GM18868 (cell line): ENCODE measurements around the gene KCNF1.
"Not testable (repeated sequence)": the region's sequence is repeated elsewhere in the genome, so short reads cannot be mapped to it uniquely, and the experiment has no call there.

ENCODE experiments used
- ATAC-seq: cut with Tn5 transposase; IDR thresholded peaks from one replicate; pipeline ENCODE4 v1.9.1; 2021; ENCODE audit warnings: mild to moderate bottlenecking, moderate library complexity; ENCODE audit not compliant: unreplicated experiment

Gene KCNF1

GRCh38 chr2:10935953-10936942, 24.5 kb downstream of the KCNF1 start:
- ATAC-seq: no peak

GRCh38 chr2:10939058-10939457, 27.3 kb downstream of the KCNF1 start:
- ATAC-seq: no peak

- ATAC-seq: no peak
Measured at GRCh38 chr2:10940596-10940995, 28.9 kb downstream of the KCNF1 start.

- no peak for ATAC-seq
Measured at GRCh38 chr2:10941383-10941782, 29.6 kb downstream of the KCNF1 start.

DNA sequence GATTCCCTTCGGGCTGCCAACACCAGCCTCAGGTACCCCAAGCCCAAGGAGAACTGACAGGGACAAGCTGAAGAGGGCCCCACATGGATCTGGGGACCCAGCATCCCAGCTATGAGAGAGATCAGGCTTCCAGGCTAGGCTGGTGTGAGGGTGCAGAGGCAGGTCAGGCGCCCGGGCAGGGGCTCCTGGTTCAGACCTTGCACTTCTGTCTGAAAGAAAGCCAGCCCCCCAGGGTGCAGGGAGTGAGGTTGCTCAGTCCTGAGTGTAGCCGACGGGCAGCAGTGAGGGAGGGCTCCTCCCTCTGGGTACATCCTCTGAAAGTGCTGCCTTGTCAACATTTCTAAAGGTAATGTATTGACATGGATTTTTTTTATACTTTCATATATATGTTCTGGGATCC, 33.1 kb downstream of the KCNF1 start:
- no peak for ATAC-seq

DNA sequence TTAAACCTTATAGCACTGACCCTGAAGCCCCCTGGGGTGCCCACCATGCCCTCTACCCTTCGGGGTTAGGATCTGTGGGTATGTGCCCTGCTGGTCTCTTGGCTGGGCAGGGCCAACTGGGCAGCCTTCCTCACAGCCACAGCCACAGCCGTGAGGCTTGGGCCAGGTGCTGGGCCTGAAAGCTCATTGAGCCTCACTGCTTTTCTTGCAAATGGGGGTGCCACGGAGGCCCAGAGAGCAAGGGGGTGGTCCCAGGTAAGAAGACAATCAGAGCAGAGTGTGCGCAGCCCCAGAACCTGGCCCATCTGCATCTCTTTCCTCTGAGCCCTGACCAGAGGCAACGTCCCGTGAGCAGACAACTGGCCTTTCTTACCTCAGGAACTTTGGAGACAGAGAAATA, 34.7 kb downstream of the KCNF1 start:
- no peak for ATAC-seq

DNA sequence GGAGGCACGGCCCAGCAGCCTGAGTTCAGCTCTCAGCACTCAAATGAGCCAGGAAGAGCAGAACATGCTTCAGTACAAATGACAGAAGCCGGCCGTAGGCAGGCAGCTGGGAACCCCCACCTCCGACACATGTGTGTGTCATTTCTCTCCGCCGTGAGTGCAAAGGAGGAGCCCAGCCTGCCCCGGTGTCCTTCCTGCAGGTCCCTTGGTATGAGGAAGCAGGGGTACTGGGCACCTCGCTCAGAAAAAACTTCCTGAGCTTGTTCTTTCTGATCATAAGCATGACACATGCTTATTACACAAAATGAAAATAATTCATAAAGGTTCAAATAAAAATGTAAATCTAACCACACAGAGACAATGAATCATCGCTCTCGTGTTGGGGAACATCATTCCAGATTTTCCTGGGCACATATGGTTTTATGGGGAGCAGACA, 35.3 kb downstream of the KCNF1 start:
- ATAC-seq: no peak

DNA sequence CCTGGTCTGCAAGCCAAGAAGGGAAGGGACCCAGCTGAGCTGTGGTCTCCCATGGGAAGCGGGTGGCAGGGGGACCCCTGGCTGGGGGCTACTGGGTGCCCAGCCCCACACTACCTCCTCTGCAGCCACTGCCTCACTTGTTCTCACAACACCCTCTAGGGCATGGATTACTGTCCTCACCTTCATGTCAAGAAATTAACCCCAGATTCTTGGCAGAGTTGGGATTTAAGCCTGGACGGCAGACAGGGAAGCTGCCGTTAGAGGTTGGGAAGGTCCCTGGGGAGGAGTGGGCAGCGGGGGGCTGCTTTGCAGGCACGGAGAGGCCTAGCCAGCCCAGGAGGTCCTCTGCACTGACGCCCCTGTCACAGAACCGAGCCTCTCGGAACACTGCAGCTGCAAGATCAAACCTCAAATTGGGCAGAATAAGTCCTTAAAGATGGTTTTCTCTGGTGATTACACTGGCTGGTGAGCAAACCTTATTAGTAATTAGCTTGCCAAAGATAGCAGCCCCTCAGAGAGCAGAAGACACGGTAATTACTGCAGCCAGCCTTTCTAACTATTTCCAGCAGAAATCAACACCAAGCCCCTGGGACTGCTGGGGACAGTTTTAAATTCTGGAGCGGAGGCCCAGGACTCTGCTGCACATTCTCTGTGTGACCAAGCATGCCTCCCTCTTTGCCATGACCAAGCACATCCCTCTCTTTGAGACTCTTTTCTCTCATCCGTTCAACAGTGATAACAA, 35.9 kb downstream of the KCNF1 start:
- no peak for ATAC-seq

DNA sequence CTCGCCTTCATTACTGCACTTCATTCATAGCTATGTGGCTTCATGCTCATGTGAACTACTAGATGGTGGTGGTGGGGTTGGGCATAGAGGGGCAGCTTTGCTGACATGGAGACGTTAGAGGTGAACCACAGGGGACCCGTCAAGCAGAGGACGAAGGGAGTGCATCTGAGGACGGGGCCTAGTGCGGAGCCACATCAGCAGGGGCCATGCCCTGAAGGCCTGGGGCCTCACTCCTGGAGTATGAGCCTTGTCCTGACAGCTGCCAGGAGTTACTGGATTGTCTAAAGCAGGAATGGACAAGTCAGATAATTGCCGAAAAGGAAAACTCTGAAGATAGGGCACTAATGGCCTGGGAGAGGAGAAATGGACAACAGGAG, 36.4 kb downstream of the KCNF1 start:
- ATAC-seq: no peak

DNA sequence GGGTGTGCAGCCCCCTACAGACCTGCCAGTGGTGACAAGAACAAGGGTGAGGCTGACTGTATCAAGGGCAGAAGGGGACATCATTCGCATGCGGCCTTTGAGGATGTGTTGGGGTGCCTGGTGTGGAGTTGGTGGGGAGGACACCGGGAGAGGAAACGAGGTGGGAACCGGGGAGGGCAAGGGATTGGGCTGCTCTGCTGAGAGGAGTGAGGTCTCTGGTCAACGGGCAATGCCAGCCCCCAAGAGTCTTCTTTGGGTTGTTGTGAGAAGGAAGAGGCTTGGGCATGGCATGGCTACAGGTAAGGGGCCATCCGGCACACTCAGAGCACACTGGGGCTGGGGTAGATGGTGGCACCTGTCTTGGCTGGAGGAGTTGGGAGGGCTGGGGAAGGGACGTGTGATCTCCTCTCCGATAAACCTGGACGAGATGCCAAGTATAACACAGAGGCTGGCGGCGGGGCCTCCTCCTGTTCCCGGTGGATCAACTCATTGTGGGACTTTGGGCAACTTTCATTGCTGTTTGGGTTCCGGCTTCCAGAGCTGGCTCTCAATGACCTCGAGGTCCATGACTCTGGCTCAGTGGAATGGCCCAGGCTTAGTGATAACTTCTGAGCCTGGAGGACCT, 37.0 kb downstream of the KCNF1 start:
- ATAC-seq: no peak

DNA sequence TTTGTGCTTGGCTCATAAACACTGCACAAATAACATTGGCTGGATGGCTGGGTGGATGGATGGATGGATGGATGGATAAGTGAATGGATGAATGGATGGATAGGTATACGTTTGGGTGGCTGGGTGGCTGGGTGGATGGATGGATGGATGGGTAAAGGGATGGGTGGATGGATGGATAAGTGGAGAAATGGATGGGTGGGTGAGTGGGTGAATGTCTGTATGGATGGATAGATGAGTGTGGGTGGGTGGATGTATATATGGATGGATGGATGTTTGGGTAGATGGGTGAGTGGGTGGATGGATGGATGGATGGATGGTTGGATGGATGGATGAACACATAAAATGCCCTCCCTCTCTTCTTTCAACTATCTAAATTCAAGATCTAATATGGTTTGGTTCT, 38.1 kb downstream of the KCNF1 start:
- no peak for ATAC-seq

- ATAC-seq: no peak
Measured at GRCh38 chr2:10951558-10952414, 40.1 kb downstream of the KCNF1 start.

- ATAC-seq: no peak
Measured at GRCh38 chr2:10954416-10954815, 42.7 kb downstream of the KCNF1 start.

DNA sequence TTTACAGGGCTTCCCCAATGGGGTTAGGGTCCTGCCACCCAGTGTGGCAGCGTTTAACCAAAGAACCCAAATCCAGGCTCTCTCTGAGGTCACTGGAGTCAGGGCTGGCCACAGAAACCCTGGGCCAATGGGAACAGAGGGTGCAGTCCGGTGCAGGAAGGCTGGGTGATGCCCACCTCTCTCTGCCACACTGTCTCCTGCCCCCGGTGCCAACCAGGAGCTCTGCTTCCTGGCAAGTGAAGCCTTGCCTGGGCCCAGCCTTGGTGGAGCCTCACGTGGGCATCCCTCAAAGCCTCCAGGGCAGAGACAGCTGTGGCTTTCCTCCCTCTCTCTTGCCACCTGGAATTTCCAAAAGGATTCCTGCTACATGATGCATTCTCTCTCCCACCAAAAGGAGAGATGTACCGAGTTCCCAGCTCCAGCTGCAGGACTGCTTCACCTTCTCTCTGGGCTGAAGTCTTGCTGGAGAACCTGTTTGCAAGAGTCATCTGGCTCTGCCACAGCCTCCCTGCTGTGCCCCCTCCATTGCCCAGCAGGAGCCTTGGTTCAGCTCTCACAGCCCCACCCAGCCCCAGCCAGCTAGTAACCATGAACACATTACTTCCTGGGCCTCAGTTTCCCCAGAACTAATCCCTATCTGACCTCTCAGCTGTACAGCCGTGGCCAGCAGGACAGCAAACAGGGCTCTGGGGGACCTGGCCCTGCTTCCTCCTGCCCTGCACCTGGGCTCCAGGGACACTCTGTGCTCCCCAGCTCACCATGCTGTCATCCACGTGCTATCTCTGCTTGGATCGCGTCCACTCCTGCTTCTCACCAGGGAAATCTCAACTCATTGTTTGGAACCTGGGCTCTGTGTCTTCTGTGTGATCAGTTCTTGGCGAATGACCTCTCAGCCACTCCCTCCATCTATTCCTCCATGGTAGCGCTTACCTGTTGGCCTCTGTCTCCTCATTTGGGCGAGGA, 43.4 kb downstream of the KCNF1 start:
- no peak for ATAC-seq

GRCh38 chr2:10956006-10956790, 44.5 kb downstream of the KCNF1 start:
- no peak for ATAC-seq

GRCh38 chr2:10957391-10957790, 45.7 kb downstream of the KCNF1 start:
- no peak for ATAC-seq

DNA sequence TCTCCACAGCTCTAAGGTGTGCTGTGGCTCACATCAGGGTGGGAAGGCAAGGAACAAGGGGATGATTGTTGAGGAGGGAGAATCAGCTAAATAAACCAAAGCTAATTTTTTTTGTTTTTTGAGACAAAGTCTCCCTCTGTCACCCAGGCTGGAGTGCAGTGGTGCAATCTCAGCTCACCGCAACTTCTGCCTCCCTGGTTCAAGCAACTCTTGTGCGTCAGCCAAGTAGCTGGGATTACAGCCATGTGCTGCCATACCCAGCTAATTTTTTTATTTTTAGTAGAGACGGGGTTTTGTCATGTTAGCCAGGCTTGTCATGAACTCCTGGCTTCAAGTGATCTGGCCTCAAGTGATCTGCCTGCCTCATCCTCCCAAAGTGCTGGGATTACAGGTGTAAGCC, 46.7 kb downstream of the KCNF1 start:
- not testable (repeated sequence) for ATAC-seq

- no peak for ATAC-seq
Measured at GRCh38 chr2:10960606-10961489, 49.1 kb downstream of the KCNF1 start.
